Measurements from ENCODE around the gene LRP1-AS. TPM values are rescaled to one million over a fixed set of nuclear protein-coding genes. Genes with fewer than 3 reads are reported as not detected.

Gene LRP1-AS
- polyA plus RNA-seq, 12 donors = 0.41 to 1.5 (median 0.98) TPM; not detected in 3

DNA sequence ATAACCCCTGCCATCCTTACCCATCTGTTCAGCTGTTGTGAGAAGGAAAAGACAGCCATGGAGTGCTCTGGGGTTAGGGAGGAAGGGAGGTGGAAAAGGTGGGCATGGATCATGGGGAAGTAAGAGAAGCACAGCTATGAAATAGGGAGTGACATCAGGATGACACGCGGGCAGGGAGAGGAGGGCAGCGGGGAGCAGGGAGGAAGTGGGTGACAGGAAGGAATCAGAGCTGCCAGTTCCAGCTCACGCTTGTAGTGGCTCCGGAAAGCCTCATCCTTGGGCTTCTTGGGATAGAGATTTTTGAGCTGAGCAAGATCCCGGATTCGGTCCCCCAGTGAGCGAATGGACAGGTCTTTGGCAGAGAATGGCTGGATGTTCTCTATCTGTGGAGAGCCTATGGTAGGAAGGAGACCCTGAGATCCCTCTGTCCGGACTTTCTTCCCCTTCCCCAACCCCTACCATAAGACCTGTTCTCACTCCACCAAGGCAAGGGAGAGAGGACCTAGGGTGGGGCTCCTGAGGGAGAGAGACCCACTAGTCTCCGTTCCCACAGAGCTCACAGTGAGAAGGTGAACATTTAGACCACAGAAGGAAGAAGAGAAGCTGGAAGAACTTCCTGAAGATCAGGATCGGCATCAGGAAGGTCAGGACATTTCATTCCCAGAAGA is 48.2 kb downstream of the LRP1-AS start:
- no peak for DNase-seq

DNA sequence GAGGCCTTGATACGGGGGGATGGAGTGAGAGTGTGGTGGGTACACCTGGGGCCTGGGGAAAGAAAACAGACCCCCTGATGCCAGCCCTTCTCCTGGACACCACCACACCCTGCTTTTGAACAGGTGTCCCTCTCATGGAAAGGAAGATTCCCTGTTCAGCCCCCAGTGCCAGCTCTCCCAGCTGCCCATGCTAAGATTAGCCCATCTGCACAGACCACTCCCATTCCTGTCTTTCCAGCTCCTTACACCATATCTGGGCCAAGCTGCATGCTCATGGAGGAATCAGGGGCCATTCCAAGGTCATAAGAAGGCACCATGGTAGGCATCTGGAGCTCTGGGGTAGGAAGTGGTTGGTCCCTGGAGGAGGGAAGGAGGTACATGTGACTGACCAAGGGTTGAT is 48.9 kb downstream of the LRP1-AS start:
- no peak for DNase-seq

DNA sequence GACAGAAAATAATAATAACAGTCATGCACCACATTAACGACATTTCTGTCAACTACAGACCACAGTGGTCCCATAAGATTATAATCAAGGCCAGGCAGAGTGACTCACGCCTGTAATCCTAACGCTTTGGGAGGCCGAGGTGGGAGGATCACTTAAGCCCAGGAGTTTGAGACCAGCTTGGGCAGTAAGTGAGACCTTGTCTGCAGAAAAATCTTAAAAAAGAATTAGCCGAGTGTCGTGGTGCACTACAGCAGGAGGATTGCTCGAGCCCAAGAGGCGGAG is 49.9 kb downstream of the LRP1-AS start:
- no peak for DNase-seq

DNA sequence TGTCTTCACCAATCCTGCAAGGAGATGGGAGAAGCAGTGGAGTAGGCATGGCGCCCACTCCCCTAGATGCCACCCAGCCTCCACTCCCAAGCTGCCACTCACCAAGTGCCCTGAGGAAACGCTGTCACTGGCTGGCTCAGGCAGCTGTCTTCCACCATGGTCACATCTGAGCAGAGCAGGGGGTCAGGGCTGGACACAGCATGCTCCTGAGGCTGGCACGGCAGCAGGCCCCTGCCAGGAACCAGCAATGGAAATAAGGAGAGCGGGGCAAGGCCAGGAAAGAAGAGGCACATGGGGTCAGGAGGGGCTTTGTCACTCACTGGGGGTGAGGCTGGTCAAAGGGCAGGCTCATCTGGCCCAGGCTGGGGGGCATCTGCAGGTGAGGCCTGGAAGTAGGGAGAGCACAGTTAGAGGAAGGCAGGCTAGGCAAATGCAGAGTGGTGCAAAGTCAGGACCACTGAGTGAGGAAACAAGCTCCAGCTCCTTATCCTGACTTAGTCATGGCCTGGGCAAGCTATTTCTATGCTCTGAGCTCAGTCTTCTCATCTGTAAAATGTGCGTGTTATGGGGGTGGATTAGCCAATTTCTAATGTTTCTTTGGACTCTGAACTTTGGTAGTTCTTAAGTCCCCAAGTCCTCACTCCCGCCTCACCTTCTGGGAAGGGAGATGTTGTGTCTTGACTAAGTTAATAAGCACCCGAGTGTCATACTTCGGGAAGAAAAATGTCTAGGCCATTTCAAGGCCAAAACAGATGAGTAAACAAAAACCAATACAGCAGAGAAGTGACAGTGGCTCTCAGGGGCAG is 50.5 kb downstream of the LRP1-AS start:
- no peak for DNase-seq

DNA sequence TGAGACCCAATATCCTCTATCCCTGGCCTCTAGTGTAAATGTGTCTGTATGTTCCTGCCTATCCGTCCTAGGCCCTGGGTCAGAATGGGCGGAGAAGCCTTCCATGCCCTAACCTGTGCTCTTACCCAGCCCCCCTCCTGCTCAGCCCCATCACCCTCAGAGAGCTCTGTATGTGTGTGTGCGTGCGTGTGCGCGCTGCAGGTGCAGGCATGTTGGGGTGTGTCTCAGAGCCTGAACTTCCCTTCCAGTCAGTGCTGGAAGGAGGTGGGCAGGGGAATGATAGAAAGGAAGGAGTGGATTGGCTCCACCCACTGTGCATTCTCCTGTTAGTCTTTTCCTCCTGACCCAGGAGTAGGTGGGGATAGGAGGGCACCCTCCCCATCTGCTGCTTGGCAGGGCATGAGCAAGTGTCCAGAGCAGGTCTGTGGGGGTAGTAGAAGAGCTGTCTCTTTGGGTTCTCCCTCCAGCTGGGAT is 51.3 kb downstream of the LRP1-AS start:
- no peak for DNase-seq

DNA sequence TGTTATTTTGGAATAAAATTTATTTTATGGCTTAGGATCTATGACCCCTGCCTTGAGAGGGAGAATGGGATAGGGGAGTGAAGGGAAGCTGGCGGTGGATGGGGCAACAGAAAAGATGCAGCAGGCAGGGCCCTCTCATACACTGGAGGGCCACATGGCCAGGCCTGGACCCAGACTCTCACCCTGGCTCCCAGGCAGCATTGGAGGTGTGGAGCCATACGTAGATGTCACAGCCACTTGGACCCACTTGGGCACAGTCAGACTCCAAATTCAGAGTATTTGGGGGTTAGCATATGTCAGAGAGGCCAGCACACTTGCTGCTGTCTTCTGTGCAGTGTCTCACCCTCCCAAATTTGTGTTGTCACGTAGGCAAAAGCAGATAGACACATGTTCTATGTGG is 52.0 kb downstream of the LRP1-AS start:
- no peak for DNase-seq

Other genes with a start within 250 kb of the LRP1-AS start
- gene SDR9C7, start 213.2 kb downstream of the LRP1-AS start, polyA plus RNA-seq (ENCODE audit: insufficient read length in 12 of 12) = 1 to 10 TPM in 1 of 12 donors, under 1 TPM in 9, not detected in 2; 0.24 to 1.1 (median 0.42) TPM
- gene RDH16, start 190.0 kb downstream of the LRP1-AS start, polyA plus RNA-seq (ENCODE audit: insufficient read length in 12 of 12) = under 1 TPM in 10 of 12 donors, not detected in 2; 0.13 to 0.74 (median 0.34) TPM
- 1 to 10 TPM in 11 of 12 donors, not detected in 1; 4.2 to 8.1 (median 6.3) TPM for gene ZBTB39, start 141.1 kb downstream of the LRP1-AS start, polyA plus RNA-seq (ENCODE audit: insufficient read length in 12 of 12)
- 1 to 10 TPM in 1 of 12 donors, under 1 TPM in 5, not detected in 6; 0.21 to 1.3 (median 0.63) TPM for gene TAC3, start 131.1 kb downstream of the LRP1-AS start, polyA plus RNA-seq (ENCODE audit: insufficient read length in 12 of 12)
- 10 to 100 TPM in 1 of 12 donors, under 1 TPM in 5, not detected in 6; 0.05 to 34.7 (median 0.29) TPM for gene MYO1A, start 97.5 kb downstream of the LRP1-AS start, polyA plus RNA-seq (ENCODE audit: insufficient read length in 12 of 12)
- gene NEMP1, start 68.8 kb downstream of the LRP1-AS start, polyA plus RNA-seq (ENCODE audit: insufficient read length in 12 of 12) = 100 to 1,000 TPM in 1 of 12 donors, 10 to 100 TPM in 11; 15.0 to 150 (median 22.3) TPM
- 10 to 100 TPM in 11 of 12 donors, not detected in 1; 22.3 to 59.0 (median 28.5) TPM for gene NAB2, start 58.5 kb downstream of the LRP1-AS start, polyA plus RNA-seq (ENCODE audit: insufficient read length in 12 of 12)
- 100 to 1,000 TPM in 1 of 12 donors, 10 to 100 TPM in 10, not detected in 1; 24.1 to 145 (median 40.5) TPM for gene STAT6, start 36.3 kb downstream of the LRP1-AS start, polyA plus RNA-seq (ENCODE audit: insufficient read length in 12 of 12)
- 100 to 1,000 TPM in 7 of 12 donors, 10 to 100 TPM in 4, not detected in 1; 81.0 to 163 (median 123) TPM for gene LRP1, start 19.1 kb downstream of the LRP1-AS start, polyA plus RNA-seq (ENCODE audit: insufficient read length in 12 of 12)
- gene NXPH4, start 69.2 kb upstream of the LRP1-AS start, polyA plus RNA-seq (ENCODE audit: insufficient read length in 12 of 12) = 10 to 100 TPM in 1 of 12 donors, 1 to 10 TPM in 9, not detected in 2; 1.7 to 18.1 (median 2.4) TPM
- 10 to 100 TPM in 11 of 12 donors, not detected in 1; 50.8 to 97.5 (median 61.8) TPM for gene SHMT2, start 82.1 kb upstream of the LRP1-AS start, polyA plus RNA-seq (ENCODE audit: insufficient read length in 12 of 12)
- 100 to 1,000 TPM in 11 of 12 donors, not detected in 1; 178 to 563 (median 396) TPM for gene STAC3, start 103.6 kb upstream of the LRP1-AS start, polyA plus RNA-seq (ENCODE audit: insufficient read length in 12 of 12)